Pancreas (tissue), 10 donors: Measurements from ENCODE around the gene RAB7B. TPM values are rescaled to one million over a fixed set of nuclear protein-coding genes. Genes with fewer than 3 reads are reported as not detected.

Experiments used
- ATAC-seq, 4 donors: fragments of 200-7000 bp; cut with Tn5 transposase; one replicate each; pipeline versions ENCODE4 v1.8.0 to v1.9.1; 2020; ENCODE audit warnings: mild to moderate bottlenecking in 4 of 4, moderate library complexity in 4 of 4
- DNase-seq, 6 donors: peaks; one replicate each; pipeline ENCODE4 v3.0.0-alpha.2; 2020
- FAIRE-seq: peaks from 2 replicates; lab custom pipeline; 2012; peaks lifted over from hg19 to GRCh38; lab: Jason Lieb, UNC
- H3K27ac ChIP-seq, 4 donors: fragments of 200-600 bp; sonication (generic); 1 replicate in 3 of 4; 2 replicates in 1 of 4; pipeline versions ENCODE4 v1.5.0 to v1.8.0; 2020
- H3K27me3 ChIP-seq, 4 donors: fragments of 200-600 bp; one replicate each; pipeline ENCODE4 v1.8.0; 2021
- H3K36me3 ChIP-seq, 3 donors: fragments of 200-600 bp; sonication (generic) in 1 of 3; one replicate each; pipeline versions ENCODE4 v1.5.0 to v1.8.0; 2020 to 2021
- H3K4me1 ChIP-seq, 3 donors: fragments of 200-600 bp; one replicate each; pipeline ENCODE4 v1.8.0; 2021
- H3K4me3 ChIP-seq, 4 donors: fragments of 200-600 bp; sonication (generic) in 2 of 4; one replicate each; pipeline versions ENCODE4 v1.5.0 to v1.8.0; 2020 to 2021
- H3K9me3 ChIP-seq, 4 donors: fragments of 200-600 bp; one replicate each; pipeline ENCODE4 v1.8.0; 2021
- CTCF ChIP-seq, 4 donors: fragments of 200-600 bp; sonication (generic) in 3 of 4; IDR thresholded peaks; one replicate each; pipeline versions ENCODE4 v1.5.0 to v1.8.0; 2021; ENCODE audit warnings: antibody characterized with exemption in 4 of 4
- WGBS, 2 donors: extraction: QIAGEN DNeasy Blood & Tissue Kit; methylation state at CpG; one replicate each; pipeline ENCODE4 v1.1.7; 2013; 5-methylcytosine and 5-hydroxymethylcytosine counted together
- intact Hi-C, 3 donors: fragments of 100-400 bp; cut with DNase I; formaldehyde crosslinking; loops; one replicate each; pipeline versions ENCODE4 v1.11.1 to v1.14.2; 2022
- polyA plus RNA-seq, 2 donors: library from polyadenylated mRNA; stranded (reverse); fragments of 200-250 nt; gene quantifications; one replicate each; pipeline ENCODE4 v1.2.3, GENCODE V29; 2013
- total RNA-seq, 6 donors: library from RNA; stranded (reverse); fragmentation: NEBNext Ultra II Directional in 4 of 6; extraction: Animal tissue kit (Norgen Biotek cat#: 25700) in 4 of 6; gene quantifications; one replicate each; pipeline versions ENCODE4 v1.2.1 to v1.2.4, GENCODE V29; 2021 to 2023
- donor health status: healthy with polysubstance abuse.
- donor health status: DM: no; HTN: no; CAD: no; lungs with moderate emphysema.
- donor health status: DM: no; HTN: no; CAD: no.
- donor health status: control.
- donor health status: control.
- donor health status: Bipolar disorder and iron deficiency.
- donor health status: DM: yes; HTN: yes; CAD: no.
- donor health status: DM: no; HTN: no; CAD: no.
- donor health status: DM: no; HTN: no; CAD: no.
- donor health status: DM: yes; HTN: yes; CAD: no.

Gene RAB7B
- total and polyA plus RNA-seq, 8 donors = 0.24 to 4.0 (median 0.59) TPM

- Histone ChIP-seq H3K36me3 (no peaks in the 10 kb centered on the region), H3K9me3 (no peaks in the 10 kb centered on the region), H3K4me3 (no peak overlapping the region), H3K4me1 (peaks cover 0 to 11% (median 3%) of the 10 kb centered on the region in 3 donors), H3K27ac (peak overlapping the region in 3 of 4 donors; percentile 28 to 70 (median 69)), H3K27me3 (no peaks in the 10 kb centered on the region)
- DNase-seq = peak; percentile 62 to 76 (median 67)
- intact Hi-C loops = no loop called here
- no peak for TF ChIP-seq CTCF (IDR thresholded peaks at IDR 0.05)
- WGBS, 2 donors = 2 to 16% methylated on average over 6 of the region's 6 CpGs
- FAIRE-seq = no peak
- peak; percentile 96 to 98 (median 96) for ATAC-seq
Measured at GRCh38 chr1:206048582-206048981, 45.4 kb upstream of the RAB7B start.

GRCh38 chr1:206047271-206047670 lies 44.1 kb upstream of the RAB7B start:
- no peak for TF ChIP-seq CTCF (IDR thresholded peaks at IDR 0.05)
- H3K27ac ChIP-seq = no peak overlapping the region
- WGBS, 2 donors = 76% methylated on average over 4 of the region's 4 CpGs
- peaks cover 0 to 11% (median 3%) of the 10 kb centered on the region in 3 donors for H3K4me1 ChIP-seq
- no peak for FAIRE-seq
- H3K4me3 ChIP-seq = no peak overlapping the region
- DNase-seq = no peak
- H3K9me3 ChIP-seq = no peaks in the 10 kb centered on the region
- no peak for ATAC-seq
- intact Hi-C loops = no loop called here
- H3K36me3 ChIP-seq = no peaks in the 10 kb centered on the region
- H3K27me3 ChIP-seq = no peaks in the 10 kb centered on the region

- no peaks in the 10 kb centered on the region for H3K27me3 ChIP-seq
- no peak overlapping the region for H3K4me3 ChIP-seq
- TF ChIP-seq CTCF (IDR thresholded peaks at IDR 0.05) = no peak
- H3K27ac ChIP-seq = no peak overlapping the region
- WGBS, 2 donors = 29 to 39% methylated on average over 7 of the region's 7 CpGs
- DNase-seq = peak in 1 of 6 donors; percentile 19
- H3K9me3 ChIP-seq = no peaks in the 10 kb centered on the region
- H3K4me1 ChIP-seq = no peaks in the 10 kb centered on the region
- no peaks in the 10 kb centered on the region for H3K36me3 ChIP-seq
- FAIRE-seq = no peak
- intact Hi-C loops = no loop called here
- ATAC-seq = peak in 3 of 4 donors; percentile 63 to 74 (median 65)
Measured at GRCh38 chr1:206041640-206042039, 38.4 kb upstream of the RAB7B start.

- Histone ChIP-seq H3K9me3 (no peaks in the 10 kb centered on the region), H3K27me3 (no peaks in the 10 kb centered on the region), H3K4me1 (no peaks in the 10 kb centered on the region), H3K36me3 (no peaks in the 10 kb centered on the region), H3K27ac (no peak overlapping the region), H3K4me3 (no peak overlapping the region)
- TF ChIP-seq CTCF (IDR thresholded peaks at IDR 0.05) = no peak
- ATAC-seq (no peak), FAIRE-seq (no peak), DNase-seq (no peak)
- WGBS, 2 donors = 69% methylated on average over 5 of the region's 5 CpGs
- intact Hi-C loops = no loop called here
Measured at GRCh38 chr1:206040328-206040727, 37.1 kb upstream of the RAB7B start.

GRCh38 chr1:206039046-206039973 lies 36.1 kb upstream of the RAB7B start:
- intact Hi-C loops = loop anchor here in 1 of 3 donors (5.0 kb wide), 1 partner anchor 68 kb away; no protein-coding TSS in a partner anchor
- no peak for TF ChIP-seq CTCF (IDR thresholded peaks at IDR 0.05)
- ATAC-seq = no peak
- 52 to 65% methylated on average over 7 of the region's 7 CpGs for WGBS, 2 donors
- no peaks in the 10 kb centered on the region for H3K36me3 ChIP-seq
- H3K4me3 ChIP-seq = no peak overlapping the region
- no peaks in the 10 kb centered on the region for H3K9me3 ChIP-seq
- FAIRE-seq = no peak
- no peak for DNase-seq
- H3K4me1 ChIP-seq = no peaks in the 10 kb centered on the region
- no peak overlapping the region for H3K27ac ChIP-seq
- H3K27me3 ChIP-seq = no peaks in the 10 kb centered on the region
